Mesothelial cell of epicardium (in vitro differentiated cells): Measurements from ENCODE around the gene CPSF3. TPM values are rescaled to one million over a fixed set of nuclear protein-coding genes. Genes with fewer than 3 reads are reported as not detected.

Experiments
- DNase-seq, 2 experiments: peaks; one replicate each; pipeline ENCODE4 v3.0.0; 2021; ENCODE audit warnings: low spot score in 2 of 2; ENCODE audit not compliant: unreplicated experiment in 2 of 2
- H3K27ac Mint-ChIP-seq: 2 replicates; pipeline ENCODE4 v1.8.0; 2021; ENCODE audit warnings: mixed read lengths
- H3K27me3 Mint-ChIP-seq: 2 replicates; pipeline ENCODE4 v1.8.0; 2021; ENCODE audit warnings: low read depth, mixed read lengths
- H3K36me3 Mint-ChIP-seq: 2 replicates; pipeline ENCODE4 v1.8.0; 2021; ENCODE audit warnings: mixed read lengths
- H3K4me1 Mint-ChIP-seq: 2 replicates; pipeline ENCODE4 v1.8.0; 2021; ENCODE audit warnings: mixed read lengths
- H3K4me3 Mint-ChIP-seq: 2 replicates; pipeline ENCODE4 v1.8.0; 2021; ENCODE audit warnings: mild to moderate bottlenecking, moderate library complexity, mixed read lengths
- H3K9me3 Mint-ChIP-seq: 2 replicates; pipeline ENCODE4 v1.8.0; 2021; ENCODE audit warnings: mixed read lengths
- CTCF ChIP-seq: fragments of 200-600 bp; sonication (generic); IDR thresholded peaks from one replicate; pipeline ENCODE4 v1.5.0; 2021; ENCODE audit warnings: antibody characterized with exemption; ENCODE audit not compliant: unreplicated experiment
- total RNA-seq: library from RNA; stranded (reverse); gene quantifications from 3 replicates; pipeline ENCODE4 v1.2.1, GENCODE V29; 2021

Gene CPSF3
- total RNA-seq, 1 donor from 2014 or later, result 45.1 TPM

GRCh38 chr2:9385841-9386240 is 37.6 kb upstream of the CPSF3 start:
- Mint-ChIP-seq H3K27ac (no peak overlapping the region), H3K27me3 (no peaks in the 10 kb centered on the region), H3K4me3 (no peak overlapping the region), H3K36me3 (peaks cover 35% of the 10 kb centered on the region), H3K9me3 (no peaks in the 10 kb centered on the region), H3K4me1 (peaks cover 6% of the 10 kb centered on the region)
- no peak for DNase-seq
- TF ChIP-seq CTCF, result no peak

- no peaks in the 10 kb centered on the region for H3K27me3 Mint-ChIP-seq
- no peaks in the 10 kb centered on the region for H3K9me3 Mint-ChIP-seq
- no peak overlapping the region for H3K27ac Mint-ChIP-seq
- H3K36me3 Mint-ChIP-seq, result peaks cover 28% of the 10 kb centered on the region
- no peak for DNase-seq
- peaks cover 11% of the 10 kb centered on the region for H3K4me1 Mint-ChIP-seq
- TF ChIP-seq CTCF, result no peak
- no peak overlapping the region for H3K4me3 Mint-ChIP-seq
These were observed 35.2 kb upstream of the CPSF3 start for GRCh38 chr2:9388199-9388681.

GRCh38 chr2:9388950-9389911 is 34.2 kb upstream of the CPSF3 start:
- Mint-ChIP-seq H3K9me3 (no peaks in the 10 kb centered on the region), H3K27me3 (no peaks in the 10 kb centered on the region), H3K27ac (no peak overlapping the region), H3K36me3 (peaks cover 27% of the 10 kb centered on the region), H3K4me3 (no peak overlapping the region), H3K4me1 (peaks cover 10% of the 10 kb centered on the region)
- TF ChIP-seq CTCF, result no peak
- no peak for DNase-seq

GRCh38 chr2:9390151-9390850 is 33.2 kb upstream of the CPSF3 start:
- no peak for TF ChIP-seq CTCF
- Mint-ChIP-seq H3K4me1 (peaks cover 10% of the 10 kb centered on the region), H3K27me3 (no peaks in the 10 kb centered on the region), H3K27ac (no peak overlapping the region), H3K4me3 (no peak overlapping the region), H3K36me3 (peaks cover 34% of the 10 kb centered on the region), H3K9me3 (no peaks in the 10 kb centered on the region)
- DNase-seq, result no peak

GRCh38 chr2:9390991-9391390 is 32.5 kb upstream of the CPSF3 start:
- H3K4me1 Mint-ChIP-seq, result peaks cover 7% of the 10 kb centered on the region
- no peak for TF ChIP-seq CTCF
- H3K9me3 Mint-ChIP-seq, result no peaks in the 10 kb centered on the region
- H3K27ac Mint-ChIP-seq, result no peak overlapping the region
- H3K36me3 Mint-ChIP-seq, result peaks cover 34% of the 10 kb centered on the region
- no peak overlapping the region for H3K4me3 Mint-ChIP-seq
- H3K27me3 Mint-ChIP-seq, result no peaks in the 10 kb centered on the region
- DNase-seq, result no peak
